Measurements from ENCODE around the gene TMPRSS11D.

GRCh38 chr4:67871867-67872266 lies 11.9 kb downstream of the TMPRSS11D start:
- TF ChIP-seq SIN3A (IDR thresholded peaks at IDR 0.05; ENCODE audit: borderline replicate concordance, insufficient read depth, low read length) (no peak), POLR2AphosphoS5 (IDR thresholded peaks at IDR 0.05; ENCODE audit: low read depth, low read length) (no peak), TAF1 (IDR thresholded peaks at IDR 0.05; ENCODE audit: borderline replicate concordance, insufficient read depth, low read length) (no peak), REST (IDR thresholded peaks at IDR 0.05; ENCODE audit: insufficient read depth in 1 of 2, low read depth in 2 of 2, low read length in 2 of 2) (no peak), FOXP2 (optimal IDR thresholded peaks at IDR 0.05; ENCODE audit: borderline replicate concordance, extremely low read depth, extremely low read length, insufficient read depth) (no peak)

Data from PFSK-1 (cell line).